Left kidney (tissue), 2 donors: ENCODE data around the gene SLC7A6. TPM values are rescaled to one million over a fixed set of nuclear protein-coding genes. Genes with fewer than 3 reads are reported as not detected.
"Not testable (repeated sequence)": the region's sequence is repeated elsewhere in the genome, so short reads cannot be mapped to it uniquely, and the experiment has no call there.

Source experiments
- DNase-seq: peaks from one replicate; pipeline ENCODE4 v3.0.0-alpha.2; 2013
- polyA plus RNA-seq: library from polyadenylated mRNA; unstranded; fragments of 120-200 nt; gene quantifications from one replicate; pipeline ENCODE4 v1.2.1, GENCODE V29; 2013; ENCODE audit not compliant: insufficient read length

The SLC7A6 gene
- polyA plus RNA-seq, 1 donor, result 18.1 TPM

- DNase-seq, result no peak
Measured at GRCh38 chr16:68283346-68283745, 19.0 kb downstream of the SLC7A6 start.

GRCh38 chr16:68283801-68284598, 19.7 kb downstream of the SLC7A6 start:
- DNase-seq, result no peak

GRCh38 chr16:68284847-68285246, 20.5 kb downstream of the SLC7A6 start:
- no peak for DNase-seq

GRCh38 chr16:68285683-68286082, 21.4 kb downstream of the SLC7A6 start:
- DNase-seq, result no peak

- no peak for DNase-seq
Measured at GRCh38 chr16:68286153-68287074, 22.1 kb downstream of the SLC7A6 start.

- DNase-seq, result no peak
Measured at GRCh38 chr16:68287276-68288251, 23.2 kb downstream of the SLC7A6 start.

- DNase-seq, result no peak
Measured at GRCh38 chr16:68288252-68288650, 23.9 kb downstream of the SLC7A6 start.

GRCh38 chr16:68288796-68289195, 24.5 kb downstream of the SLC7A6 start:
- DNase-seq, result not testable (repeated sequence)

GRCh38 chr16:68289202-68289601, 24.9 kb downstream of the SLC7A6 start:
- no peak for DNase-seq

- DNase-seq, result no peak
Measured at GRCh38 chr16:68289621-68290329, 25.4 kb downstream of the SLC7A6 start.

- no peak for DNase-seq
Measured at GRCh38 chr16:68290450-68290849, 26.1 kb downstream of the SLC7A6 start.

GRCh38 chr16:68291227-68291626, 26.9 kb downstream of the SLC7A6 start:
- no peak for DNase-seq

GRCh38 chr16:68292425-68292824, 28.1 kb downstream of the SLC7A6 start:
- DNase-seq, result no peak

GRCh38 chr16:68296291-68296690, 32.0 kb downstream of the SLC7A6 start:
- no peak for DNase-seq

GRCh38 chr16:68296693-68297092, 32.4 kb downstream of the SLC7A6 start:
- DNase-seq, result no peak

- DNase-seq, result no peak
Measured at GRCh38 chr16:68297908-68298307, 33.6 kb downstream of the SLC7A6 start.

- DNase-seq, result no peak
Measured at GRCh38 chr16:68298312-68298711, 34.0 kb downstream of the SLC7A6 start.

- no peak for DNase-seq
Measured at GRCh38 chr16:68298907-68299561, 34.7 kb downstream of the SLC7A6 start.

GRCh38 chr16:68299571-68300453, 35.5 kb downstream of the SLC7A6 start:
- no peak for DNase-seq
